NCI-H2107 treated with DMSO at 0.1 percent for 48 hours (cell line): Measurements from ENCODE around the gene RRAS2.

Experiments used
- DNase-seq: peaks from one replicate; lab custom pipeline; 2025; ENCODE audit not compliant: unreplicated experiment; lab: John Stamatoyannopoulos, UW

RRAS2 gene

GRCh38 chr11:14230407-14230806 lies 128.6 kb downstream of the RRAS2 start:
- no peak for DNase-seq

GRCh38 chr11:14229472-14229871 lies 129.5 kb downstream of the RRAS2 start:
- no peak for DNase-seq

- DNase-seq, result no peak
Observed at GRCh38 chr11:14228356-14228755, 130.6 kb downstream of the RRAS2 start.
